HCT116 (cell line): ENCODE measurements around the gene LIN7A. TPM values are rescaled to one million over a fixed set of nuclear protein-coding genes. Genes with fewer than 3 reads are reported as not detected.

Source experiments
- ATAC-seq: fragments of 200-7000 bp; cut with Tn5 transposase; 2 replicates; pipeline ENCODE4 v1.9.1; 2020; ENCODE audit warnings: mild to moderate bottlenecking, moderate library complexity
- BruUV-seq: library from RNA; stranded (reverse); fragments of 400-500 nt; replicated peaks from 2 replicates; lab custom pipeline; 2021; lab: Mats Ljungman, UMichigan
- CTCF ChIA-PET: fragments of 300-600 bp; sonication (Branson Sonifier 250); formaldehyde crosslinking; loops from one replicate; lab custom pipeline; 2021; ENCODE audit warnings: antibody characterized with exemption; lab: Charles Lee
- POLR2A ChIA-PET: fragments of 300-600, 350-600 bp; sonication (Branson Sonifier 250); formaldehyde crosslinking; loops from one replicate; lab custom pipeline; 2021; ENCODE audit warnings: antibody characterized with exemption; lab: Charles Lee
- RAD21 ChIA-PET, 2 experiments: fragments of 300-600 bp; sonication (Branson Sonifier 250); formaldehyde crosslinking; loops; one replicate each; lab custom pipeline; 2023; ENCODE audit warnings: low total read pairs in 2 of 2; ENCODE audit not compliant: uncharacterized antibody in 2 of 2, unreplicated experiment in 2 of 2, low non-redundant PET in 1 of 2; lab: Charles Lee
- DNase-seq: peaks from one replicate; pipeline ENCODE4 v3.0.0-alpha.2; 2010; ENCODE audit warnings: low read depth, low spot score
- H2AFZ ChIP-seq: fragments of 200-600 bp; shearing (Covaris generic), sonication (generic); 2 replicates; pipeline ENCODE4 v1.6.1; 2017; ENCODE audit warnings: low read depth, mixed run types, mixed read lengths, antibody characterized with exemption, low read length; ENCODE audit not compliant: poor library complexity, severe bottlenecking
- H3K27ac ChIP-seq: 2 replicates; pipeline ENCODE4 v1.5.1; 2012; ENCODE audit warnings: low read depth, low read length
- H3K27me3 ChIP-seq: fragments of 200-600 bp; sonication (generic); 2 replicates; pipeline ENCODE4 v1.6.1; 2016; ENCODE audit warnings: mixed run types, low read length, mixed read lengths; ENCODE audit not compliant: insufficient read depth
- H3K36me3 ChIP-seq, 2 experiments: fragments of 200-500 bp in 1 of 2; fragments of 200-600 bp in 1 of 2; sonication (Bioruptor generic) in 1 of 2; sonication (generic) in 1 of 2; 2 replicates each; pipeline versions ENCODE4 v1.5.1 to v1.6.1; 2014 to 2016; ENCODE audit warnings: low read length in 2 of 2, inconsistent platforms in 1 of 2, mixed read lengths in 1 of 2, mixed run types in 1 of 2; ENCODE audit not compliant: insufficient read depth in 2 of 2, control insufficient read depth in 1 of 2
- H3K4me1 ChIP-seq, 2 experiments: fragments of 200-600 bp in 1 of 2; sonication (generic) in 1 of 2; 2 replicates each; pipeline versions ENCODE4 v1.5.1 to v1.6.1; 2012 to 2017; ENCODE audit warnings: low read length in 2 of 2, inconsistent platforms in 1 of 2, mild to moderate bottlenecking in 1 of 2, mixed read lengths in 1 of 2, mixed run types in 1 of 2, moderate library complexity in 1 of 2; ENCODE audit not compliant: insufficient read depth in 2 of 2, control insufficient read depth in 1 of 2
- H3K4me2 ChIP-seq: fragments of 200-600 bp; sonication (generic); 2 replicates; pipeline ENCODE4 v1.6.1; 2017; ENCODE audit warnings: mixed run types, low read length, mixed read lengths
- H3K4me3 ChIP-seq, 2 experiments: fragments of 200-600 bp in 1 of 2; sonication (generic) in 1 of 2; replicated peaks in 1 of 2; 2 replicates each; pipeline ENCODE4 v1.5.1; 2011 to 2016; ENCODE audit warnings: low read length in 2 of 2, control low read depth in 1 of 2, low read depth in 1 of 2, mild to moderate bottlenecking in 1 of 2, mixed read lengths in 1 of 2, mixed run types in 1 of 2
- H3K79me2 ChIP-seq: fragments of 200-600 bp; sonication (generic); 2 replicates; pipeline ENCODE4 v1.6.1; 2017; ENCODE audit warnings: mild to moderate bottlenecking, mixed run types, low read length, moderate library complexity, mixed read lengths; ENCODE audit not compliant: insufficient read depth
- H3K9ac ChIP-seq: fragments of 200-600 bp; sonication (generic); 2 replicates; pipeline ENCODE4 v1.6.1; 2016; ENCODE audit warnings: low read length, mixed read lengths
- H3K9me2 ChIP-seq: fragments of 200-600 bp; sonication (generic), shearing (Covaris generic); 2 replicates; pipeline ENCODE4 v1.6.1; 2017; ENCODE audit warnings: mixed run types, mild to moderate bottlenecking, moderate library complexity; ENCODE audit not compliant: insufficient read depth
- H3K9me3 ChIP-seq, 2 experiments: fragments of 200-500 bp in 1 of 2; fragments of 200-600 bp in 1 of 2; sonication (Bioruptor generic) in 1 of 2; sonication (generic) in 1 of 2; 2 replicates each; pipeline ENCODE4 v1.6.1; 2014 to 2017; ENCODE audit warnings: low read length in 2 of 2, mixed read lengths in 2 of 2, inconsistent platforms in 1 of 2, low read depth in 1 of 2, mild to moderate bottlenecking in 1 of 2, mixed run types in 1 of 2, moderate library complexity in 1 of 2; ENCODE audit not compliant: control insufficient read depth in 1 of 2, insufficient read depth in 1 of 2
- H4K20me1 ChIP-seq: fragments of 200-600 bp; sonication (generic), shearing (Covaris generic); 2 replicates; pipeline ENCODE4 v1.6.1; 2017; ENCODE audit warnings: mixed run types, mild to moderate bottlenecking, moderate library complexity; ENCODE audit not compliant: insufficient read depth
- CBX3 ChIP-seq: IDR thresholded peaks from 2 replicates; pipeline ENCODE4 v1.6.1; 2012; ENCODE audit warnings: low read depth
- ELF1 ChIP-seq: IDR thresholded peaks from 2 replicates; pipeline ENCODE4 v1.6.1; 2012; ENCODE audit warnings: low read depth, borderline replicate concordance
- EZH2 ChIP-seq: fragments of 200-600 bp; sonication (generic); IDR thresholded peaks from 2 replicates; pipeline ENCODE4 v1.6.1; 2017; ENCODE audit warnings: antibody characterized with exemption, mixed run types
- EZH2phosphoT487 ChIP-seq: fragments of 200-600 bp; IDR thresholded peaks from 2 replicates; pipeline ENCODE4 v1.6.1; 2018; ENCODE audit warnings: antibody characterized with exemption, borderline replicate concordance
- FOSL1 ChIP-seq: IDR thresholded peaks from 2 replicates; pipeline ENCODE4 v1.6.1; 2012; ENCODE audit warnings: low read depth
- JUND ChIP-seq: IDR thresholded peaks from 2 replicates; pipeline ENCODE4 v1.6.1; 2012
- RAD21 ChIP-seq: IDR thresholded peaks from 2 replicates; pipeline ENCODE4 v1.6.1; 2012; ENCODE audit warnings: low read depth, mild to moderate bottlenecking
- SIN3A ChIP-seq: IDR thresholded peaks from 2 replicates; pipeline ENCODE4 v1.6.1; 2012; ENCODE audit warnings: low read depth
- TCF7L2 ChIP-seq: IDR thresholded peaks from 2 replicates; pipeline ENCODE4 v1.7.0; 2011; ENCODE audit warnings: borderline replicate concordance, inconsistent platforms; ENCODE audit not compliant: insufficient read depth, insufficient read length; ENCODE audit errors: extremely low read depth
- YY1 ChIP-seq: IDR thresholded peaks from 2 replicates; pipeline ENCODE4 v1.6.1; 2011; ENCODE audit warnings: low read length, low read depth, moderate library complexity, mild to moderate bottlenecking; ENCODE audit not compliant: insufficient replicate concordance; ENCODE audit errors: extremely low read depth
- ZNF274 ChIP-seq: fragments of 200-500 bp; sonication (Bioruptor generic); IDR thresholded peaks from 2 replicates; pipeline ENCODE4 v1.6.1; 2014; ENCODE audit warnings: mild to moderate bottlenecking, low read depth, low read length, inconsistent platforms
- intact Hi-C: fragments of 100-400 bp; cut with micrococcal nuclease; formaldehyde crosslinking; loops from 2 replicates; pipeline ENCODE4 v1.10.0; 2022
- total RNA-seq: library from RNA; stranded (reverse); gene quantifications from one replicate; pipeline ENCODE4 v1.2.1, GENCODE V29; 2021; ENCODE audit not compliant: unreplicated experiment
- TF ChIP-seq, protein P1 (sequence below): IDR thresholded peaks from 2 replicates; pipeline ENCODE4 v1.6.1; 2011; ENCODE audit warnings: mild to moderate bottlenecking, low read length, moderate library complexity; ENCODE audit not compliant: insufficient replicate concordance; ENCODE audit errors: extremely low read depth
- TF ChIP-seq, protein P2 (sequence below): IDR thresholded peaks from 2 replicates; pipeline ENCODE4 v1.6.1; 2012
- TF ChIP-seq, protein P3 (sequence below): IDR thresholded peaks from 2 replicates; pipeline ENCODE4 v1.6.1; 2012

Gene LIN7A
- total RNA-seq, 1 experiment from 2014 or later: 1.5 TPM

DNA sequence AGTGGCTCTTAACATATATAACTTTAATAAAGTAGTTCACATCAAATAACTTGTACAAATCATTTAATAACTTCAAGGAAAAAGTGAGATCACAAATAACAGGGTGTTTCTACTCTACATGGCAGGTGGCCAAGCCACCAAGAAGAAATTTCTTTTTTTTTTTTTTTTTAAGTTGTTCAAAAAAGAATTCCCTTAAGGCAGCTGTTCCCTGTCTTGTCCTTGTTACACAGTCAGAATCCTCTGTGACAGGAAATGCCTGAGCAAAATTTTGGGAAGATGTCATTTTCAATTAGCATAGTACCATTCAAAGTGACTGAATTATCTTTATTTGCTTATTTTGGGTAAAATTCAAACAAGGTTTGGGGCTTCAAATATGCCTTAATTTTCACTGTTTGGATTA lies 79.4 kb downstream of the LIN7A start:
- no peak overlapping the region for H2AFZ ChIP-seq
- BruUV-seq: no TSS peak
- H3K4me2 ChIP-seq: no peak overlapping the region
- no peaks in the 10 kb centered on the region for H4K20me1 ChIP-seq
- H3K79me2 ChIP-seq: no peaks in the 10 kb centered on the region
- H3K27me3 ChIP-seq: peaks cover 12% of the 10 kb centered on the region; the same call in 1 of the 2 replicates
- CTCF ChIA-PET: no interaction called here
- no peaks in the 10 kb centered on the region for H3K36me3 ChIP-seq
- intact Hi-C loops: no loop called here
- H3K9ac ChIP-seq: no peak overlapping the region
- no peak for ATAC-seq
- no peak overlapping the region for H3K4me3 ChIP-seq
- no peak for TF ChIP-seq RAD21
- no peak for TF ChIP-seq CBX3
- no peak for TF ChIP-seq EZH2phosphoT487
- TF ChIP-seq FOSL1: no peak
- TF ChIP-seq, protein P1, sequence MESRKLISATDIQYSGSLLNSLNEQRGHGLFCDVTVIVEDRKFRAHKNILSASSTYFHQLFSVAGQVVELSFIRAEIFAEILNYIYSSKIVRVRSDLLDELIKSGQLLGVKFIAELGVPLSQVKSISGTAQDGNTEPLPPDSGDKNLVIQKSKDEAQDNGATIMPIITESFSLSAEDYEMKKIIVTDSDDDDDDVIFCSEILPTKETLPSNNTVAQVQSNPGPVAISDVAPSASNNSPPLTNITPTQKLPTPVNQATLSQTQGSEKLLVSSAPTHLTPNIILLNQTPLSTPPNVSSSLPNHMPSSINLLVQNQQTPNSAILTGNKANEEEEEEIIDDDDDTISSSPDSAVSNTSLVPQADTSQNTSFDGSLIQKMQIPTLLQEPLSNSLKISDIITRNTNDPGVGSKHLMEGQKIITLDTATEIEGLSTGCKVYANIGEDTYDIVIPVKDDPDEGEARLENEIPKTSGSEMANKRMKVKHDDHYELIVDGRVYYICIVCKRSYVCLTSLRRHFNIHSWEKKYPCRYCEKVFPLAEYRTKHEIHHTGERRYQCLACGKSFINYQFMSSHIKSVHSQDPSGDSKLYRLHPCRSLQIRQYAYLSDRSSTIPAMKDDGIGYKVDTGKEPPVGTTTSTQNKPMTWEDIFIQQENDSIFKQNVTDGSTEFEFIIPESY: no peak
- DNase-seq: no peak
- H3K9me2 ChIP-seq: no peaks in the 10 kb centered on the region
- RAD21 ChIA-PET: no interaction called here
- H3K9me3 ChIP-seq: no peaks in the 10 kb centered on the region
- H3K27ac ChIP-seq: no peak overlapping the region
- POLR2A ChIA-PET: no interaction called here
- H3K4me1 ChIP-seq: no peaks in the 10 kb centered on the region

DNA sequence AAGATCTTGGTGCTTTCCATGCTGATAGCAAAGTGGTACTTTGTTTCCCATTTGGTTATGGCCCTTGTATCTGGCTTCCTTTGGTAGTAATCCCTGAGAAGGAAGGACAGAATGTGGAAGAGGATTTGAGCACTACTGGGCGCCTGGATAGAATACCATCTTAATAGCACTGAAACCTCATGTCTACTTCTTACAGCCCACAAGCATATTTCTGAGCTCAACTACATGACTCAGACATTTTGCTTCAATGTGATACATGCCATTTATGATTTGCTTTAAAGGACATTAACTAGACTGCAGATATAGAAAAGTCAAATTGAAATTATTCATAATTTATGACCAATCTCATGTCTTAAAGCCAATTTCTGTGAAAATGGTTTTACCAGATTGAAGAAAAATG lies 80.4 kb downstream of the LIN7A start:
- no peak for ATAC-seq
- Histone ChIP-seq H3K9me2 (no peaks in the 10 kb centered on the region), H2AFZ (no peak overlapping the region), H3K79me2 (no peaks in the 10 kb centered on the region), H3K4me1 (no peaks in the 10 kb centered on the region), H3K9me3 (no peaks in the 10 kb centered on the region), H3K4me2 (no peak overlapping the region), H4K20me1 (no peaks in the 10 kb centered on the region), H3K27me3 (peaks cover 12% of the 10 kb centered on the region; the same call in 1 of the 2 replicates), H3K4me3 (no peak overlapping the region), H3K9ac (no peak overlapping the region), H3K27ac (no peak overlapping the region), H3K36me3 (no peaks in the 10 kb centered on the region)
- intact Hi-C loops: no loop called here
- no peak for DNase-seq
- no TSS peak for BruUV-seq
- RAD21 ChIA-PET: no interaction called here
- POLR2A ChIA-PET: no interaction called here
- CTCF ChIA-PET: no interaction called here
- TF ChIP-seq JUND (no peak), FOSL1 (no peak), YY1 (no peak), TCF7L2 (no peak), SIN3A (no peak), ZNF274 (no peak), ELF1 (no peak), EZH2 (no peak)
- TF ChIP-seq, protein P1: no peak
- TF ChIP-seq, protein P2, sequence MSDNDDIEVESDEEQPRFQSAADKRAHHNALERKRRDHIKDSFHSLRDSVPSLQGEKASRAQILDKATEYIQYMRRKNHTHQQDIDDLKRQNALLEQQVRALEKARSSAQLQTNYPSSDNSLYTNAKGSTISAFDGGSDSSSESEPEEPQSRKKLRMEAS: no peak
- TF ChIP-seq, protein P3, sequence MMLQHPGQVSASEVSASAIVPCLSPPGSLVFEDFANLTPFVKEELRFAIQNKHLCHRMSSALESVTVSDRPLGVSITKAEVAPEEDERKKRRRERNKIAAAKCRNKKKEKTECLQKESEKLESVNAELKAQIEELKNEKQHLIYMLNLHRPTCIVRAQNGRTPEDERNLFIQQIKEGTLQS: no peak
